Adrenal gland (tissue), 5 donors: ENCODE data around the gene CLDN10.

Experiments
- CTCF ChIP-seq, 6 experiments: fragments of 450-650 bp in 4 of 6; fragments of 200-600 bp in 2 of 6; sonication (generic) in 1 of 6; IDR thresholded peaks; 1 replicate in 5 of 6; 2 replicates in 1 of 6; pipeline versions ENCODE4 v1.5.1 to v1.8.0; 2016 to 2021; ENCODE audit warnings: antibody characterized with exemption in 6 of 6, mild to moderate bottlenecking in 2 of 6, moderate library complexity in 1 of 6
- POLR2A ChIP-seq, 2 donors: fragments of 450-650 bp; IDR thresholded peaks; one replicate each; pipeline ENCODE4 v1.6.1; 2017; ENCODE audit warnings: antibody characterized with exemption in 2 of 2, mild to moderate bottlenecking in 2 of 2, moderate library complexity in 1 of 2
- donor health status: DM: no; HTN: no; CAD: no.

- TF ChIP-seq CTCF (IDR thresholded peaks at IDR 0.05): no peak
- TF ChIP-seq POLR2A (IDR thresholded peaks at IDR 0.05): no peak
Observed at GRCh38 chr13:95507991-95508390, 44.5 kb upstream of the CLDN10 start.
